ENCODE results near the gene ZBTB6. TPM values are rescaled to one million over a fixed set of nuclear protein-coding genes. Genes with fewer than 3 reads are reported as not detected.

The ZBTB6 gene, protein sequence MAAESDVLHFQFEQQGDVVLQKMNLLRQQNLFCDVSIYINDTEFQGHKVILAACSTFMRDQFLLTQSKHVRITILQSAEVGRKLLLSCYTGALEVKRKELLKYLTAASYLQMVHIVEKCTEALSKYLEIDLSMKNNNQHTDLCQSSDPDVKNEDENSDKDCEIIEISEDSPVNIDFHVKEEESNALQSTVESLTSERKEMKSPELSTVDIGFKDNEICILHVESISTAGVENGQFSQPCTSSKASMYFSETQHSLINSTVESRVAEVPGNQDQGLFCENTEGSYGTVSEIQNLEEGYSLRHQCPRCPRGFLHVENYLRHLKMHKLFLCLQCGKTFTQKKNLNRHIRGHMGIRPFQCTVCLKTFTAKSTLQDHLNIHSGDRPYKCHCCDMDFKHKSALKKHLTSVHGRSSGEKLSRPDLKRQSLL
- total RNA-seq: 10.1 and 10.9 TPM in 2 replicates

DNA sequence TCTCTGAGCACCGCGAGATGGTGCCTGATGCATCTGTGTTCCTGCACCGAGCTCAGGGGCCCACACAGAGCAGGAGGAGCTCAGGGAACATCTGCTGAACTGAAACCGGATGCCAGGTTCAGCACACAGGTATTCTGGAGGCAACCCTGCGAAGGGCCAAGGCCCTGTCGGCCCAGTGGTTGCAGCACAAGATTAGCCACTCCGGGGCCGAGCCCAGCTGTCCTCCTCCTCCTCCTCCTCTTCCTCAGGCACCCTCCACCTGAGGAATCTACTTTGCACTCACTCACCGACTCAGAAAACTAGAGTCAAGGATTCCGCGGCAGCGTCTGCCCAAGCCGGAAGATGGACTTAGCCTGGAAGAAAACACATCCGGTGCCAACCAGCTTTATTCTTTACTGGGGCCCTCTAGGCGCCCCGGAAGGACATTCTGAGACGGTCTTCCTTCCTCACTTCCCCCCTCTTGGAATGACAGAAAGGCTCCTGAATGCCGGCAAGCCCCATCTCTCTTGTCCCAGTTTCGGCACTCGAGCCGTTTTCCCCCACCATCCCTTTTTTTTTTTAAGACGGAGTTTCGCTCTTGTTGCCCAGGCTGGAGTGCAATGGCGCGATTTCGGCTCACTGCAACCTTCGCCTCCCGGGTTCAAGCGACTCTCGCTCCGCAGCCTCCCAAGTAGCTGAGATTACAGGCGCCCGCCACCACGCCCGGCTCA, at the start of gene ZBTB6:
ZBTB6 (minus strand) TSS at position 360 of the 710 bp plus-strand sequence. CDS start 1,251 bp downstream, outside the sequence.
- intact Hi-C loops (cut with micrococcal nuclease): loop anchor here (1.0 to 5.0 kb wide), 3 partner anchors 8 to 354 kb away; partner anchors contain the start of genes RC3H2, STRBP and ZBTB26
- H3K27me3 Mint-ChIP-seq (ENCODE audit: low read depth): no peaks in the 10 kb centered on the region

DNA sequence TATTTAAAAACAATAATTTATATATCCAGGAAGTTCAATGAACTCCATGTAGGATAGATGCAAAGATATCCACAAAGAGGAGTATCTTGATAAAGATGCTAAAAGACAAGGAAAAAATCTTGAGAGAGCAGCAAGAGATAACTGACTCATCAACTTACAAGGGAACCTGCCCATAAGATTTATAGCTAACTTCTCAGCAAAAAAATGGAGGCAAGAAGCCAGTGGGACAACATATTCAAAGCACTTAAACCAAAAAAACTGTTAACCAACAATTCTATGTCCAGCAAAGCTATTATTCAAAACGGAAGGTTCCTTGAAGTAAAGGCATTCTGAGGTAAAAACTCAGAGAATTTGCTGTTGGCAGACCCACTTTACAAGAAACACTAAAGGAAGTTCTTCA, 48.0 kb upstream of the ZBTB6 start:
- H3K27ac Mint-ChIP-seq: no peak overlapping the region
- no peaks in the 10 kb centered on the region for H3K27me3 Mint-ChIP-seq (ENCODE audit: low read depth)
- peaks cover 26% of the 10 kb centered on the region for H3K36me3 Mint-ChIP-seq (ENCODE audit: low read depth)
- no peak overlapping the region for H3K4me3 Mint-ChIP-seq (ENCODE audit: low read depth)
- intact Hi-C loops (cut with micrococcal nuclease): no loop called here
- H3K9me3 Mint-ChIP-seq: no peaks in the 10 kb centered on the region
- DNase-seq (ENCODE audit: low spot score): no peak
- no peaks in the 10 kb centered on the region for H3K4me1 Mint-ChIP-seq (ENCODE audit: low read depth)

More for the DNA sequence above, at the start of gene ZBTB6:
- peak within 1 kb of the TSS; percentile 95 for H3K27ac Mint-ChIP-seq
- DNase-seq (ENCODE audit: low spot score): peak; percentile 62
- peak within 1 kb of the TSS; percentile 93 for H3K4me3 Mint-ChIP-seq (ENCODE audit: low read depth)
- peaks cover 43% of the 10 kb centered on the region for H3K36me3 Mint-ChIP-seq (ENCODE audit: low read depth)
- no peaks in the 10 kb centered on the region for H3K9me3 Mint-ChIP-seq
- peaks cover 24% of the 10 kb centered on the region for H3K4me1 Mint-ChIP-seq (ENCODE audit: low read depth)

DNA sequence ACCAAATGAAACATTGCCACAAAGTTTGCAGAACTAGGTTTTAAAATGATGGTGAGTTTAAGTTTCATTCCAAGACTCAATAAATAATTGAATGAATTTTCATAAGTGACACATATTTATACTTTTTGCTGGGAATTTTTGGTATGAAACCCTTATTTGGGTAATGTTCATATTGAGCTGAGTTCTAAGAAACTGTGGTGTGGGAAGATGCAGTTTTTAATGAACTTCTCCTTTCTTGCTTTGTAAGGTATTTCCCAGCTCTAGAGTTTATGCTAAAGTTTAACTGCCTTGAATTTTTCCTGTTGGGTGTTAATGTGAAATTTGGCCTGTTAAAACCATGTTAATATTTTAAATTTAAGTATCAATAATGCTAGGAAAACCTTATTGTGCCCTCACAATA, 42.8 kb upstream of the ZBTB6 start:
- no peak overlapping the region for H3K4me3 Mint-ChIP-seq (ENCODE audit: low read depth)
- peaks cover 5% of the 10 kb centered on the region for H3K4me1 Mint-ChIP-seq (ENCODE audit: low read depth)
- no peak overlapping the region for H3K27ac Mint-ChIP-seq
- H3K36me3 Mint-ChIP-seq (ENCODE audit: low read depth): peaks cover 25% of the 10 kb centered on the region
- no peaks in the 10 kb centered on the region for H3K9me3 Mint-ChIP-seq
- no peak for DNase-seq (ENCODE audit: low spot score)
- intact Hi-C loops (cut with micrococcal nuclease): no loop called here
- H3K27me3 Mint-ChIP-seq (ENCODE audit: low read depth): no peaks in the 10 kb centered on the region

GRCh38 chr9:122954253-122954691, 41.1 kb upstream of the ZBTB6 start:
- no peak overlapping the region for H3K27ac Mint-ChIP-seq
- intact Hi-C loops (cut with micrococcal nuclease): no loop called here
- no peak for DNase-seq (ENCODE audit: low spot score)
- H3K4me1 Mint-ChIP-seq (ENCODE audit: low read depth): peaks cover 5% of the 10 kb centered on the region
- no peaks in the 10 kb centered on the region for H3K9me3 Mint-ChIP-seq
- H3K27me3 Mint-ChIP-seq (ENCODE audit: low read depth): no peaks in the 10 kb centered on the region
- peaks cover 17% of the 10 kb centered on the region for H3K36me3 Mint-ChIP-seq (ENCODE audit: low read depth)
- no peak overlapping the region for H3K4me3 Mint-ChIP-seq (ENCODE audit: low read depth)

GRCh38 chr9:122951056-122951455, 37.9 kb upstream of the ZBTB6 start:
- intact Hi-C loops (cut with micrococcal nuclease): no loop called here
- no peak overlapping the region for H3K4me3 Mint-ChIP-seq (ENCODE audit: low read depth)
- H3K36me3 Mint-ChIP-seq (ENCODE audit: low read depth): peaks cover 8% of the 10 kb centered on the region
- H3K4me1 Mint-ChIP-seq (ENCODE audit: low read depth): peaks cover 25% of the 10 kb centered on the region
- no peaks in the 10 kb centered on the region for H3K9me3 Mint-ChIP-seq
- DNase-seq (ENCODE audit: low spot score): no peak
- no peaks in the 10 kb centered on the region for H3K27me3 Mint-ChIP-seq (ENCODE audit: low read depth)
- H3K27ac Mint-ChIP-seq: no peak overlapping the region

DNA sequence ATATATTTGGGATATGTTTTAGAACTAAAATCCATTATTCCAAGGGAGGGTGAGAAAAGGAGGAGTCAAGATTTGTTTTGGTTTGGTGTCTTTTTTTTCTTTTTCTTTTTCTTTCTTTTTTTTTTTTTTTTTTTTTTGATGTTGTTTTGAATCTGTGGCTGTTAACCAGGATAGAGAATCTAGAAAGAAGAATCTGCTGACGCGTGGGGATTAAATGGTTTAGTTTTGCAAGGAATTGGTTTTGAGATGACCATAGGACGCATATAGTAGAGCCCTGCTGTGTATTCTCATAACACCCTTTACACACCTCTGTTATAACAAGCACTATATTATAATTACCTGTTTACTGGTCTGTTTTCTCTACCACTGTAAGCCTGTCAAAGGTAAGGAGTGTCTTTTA, 37.1 kb upstream of the ZBTB6 start:
- H3K36me3 Mint-ChIP-seq (ENCODE audit: low read depth): peaks cover 8% of the 10 kb centered on the region
- no peak for DNase-seq (ENCODE audit: low spot score)
- H3K27me3 Mint-ChIP-seq (ENCODE audit: low read depth): no peaks in the 10 kb centered on the region
- peaks cover 33% of the 10 kb centered on the region for H3K4me1 Mint-ChIP-seq (ENCODE audit: low read depth)
- H3K9me3 Mint-ChIP-seq: no peaks in the 10 kb centered on the region
- no peak overlapping the region for H3K27ac Mint-ChIP-seq
- H3K4me3 Mint-ChIP-seq (ENCODE audit: low read depth): no peak overlapping the region
- intact Hi-C loops (cut with micrococcal nuclease): no loop called here

DNA sequence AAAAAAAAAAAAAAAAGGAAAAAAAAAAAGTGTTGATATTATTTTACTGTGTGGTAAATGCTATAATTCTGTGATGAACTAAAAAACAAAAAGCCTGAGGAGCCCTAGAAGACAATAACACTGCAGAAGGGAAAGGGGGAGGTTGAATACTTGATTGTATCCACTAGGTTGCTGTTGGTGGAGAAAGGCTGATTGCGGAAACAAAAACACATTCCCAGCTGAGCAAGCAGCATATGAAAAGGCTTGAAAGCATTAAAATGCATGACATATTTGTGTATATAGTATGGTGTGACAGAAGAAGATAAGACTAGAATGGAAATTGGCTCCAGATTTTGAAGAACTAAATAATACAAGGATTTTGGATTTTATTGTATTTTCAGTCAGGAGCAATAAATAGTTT, 36.6 kb upstream of the ZBTB6 start:
- Mint-ChIP-seq H3K27me3 (ENCODE audit: low read depth) (no peaks in the 10 kb centered on the region), H3K27ac (no peak overlapping the region), H3K4me1 (ENCODE audit: low read depth) (peaks cover 35% of the 10 kb centered on the region), H3K36me3 (ENCODE audit: low read depth) (peaks cover 8% of the 10 kb centered on the region), H3K4me3 (ENCODE audit: low read depth) (no peak overlapping the region), H3K9me3 (no peaks in the 10 kb centered on the region)
- DNase-seq (ENCODE audit: low spot score): no peak
- intact Hi-C loops (cut with micrococcal nuclease): no loop called here

GRCh38 chr9:122948313-122948712, 35.2 kb upstream of the ZBTB6 start:
- H3K4me1 Mint-ChIP-seq (ENCODE audit: low read depth): peaks cover 33% of the 10 kb centered on the region
- H3K27me3 Mint-ChIP-seq (ENCODE audit: low read depth): no peaks in the 10 kb centered on the region
- intact Hi-C loops (cut with micrococcal nuclease): no loop called here
- H3K9me3 Mint-ChIP-seq: no peaks in the 10 kb centered on the region
- peaks cover 8% of the 10 kb centered on the region for H3K36me3 Mint-ChIP-seq (ENCODE audit: low read depth)
- no peak overlapping the region for H3K4me3 Mint-ChIP-seq (ENCODE audit: low read depth)
- no peak for DNase-seq (ENCODE audit: low spot score)
- H3K27ac Mint-ChIP-seq: no peak overlapping the region

DNA sequence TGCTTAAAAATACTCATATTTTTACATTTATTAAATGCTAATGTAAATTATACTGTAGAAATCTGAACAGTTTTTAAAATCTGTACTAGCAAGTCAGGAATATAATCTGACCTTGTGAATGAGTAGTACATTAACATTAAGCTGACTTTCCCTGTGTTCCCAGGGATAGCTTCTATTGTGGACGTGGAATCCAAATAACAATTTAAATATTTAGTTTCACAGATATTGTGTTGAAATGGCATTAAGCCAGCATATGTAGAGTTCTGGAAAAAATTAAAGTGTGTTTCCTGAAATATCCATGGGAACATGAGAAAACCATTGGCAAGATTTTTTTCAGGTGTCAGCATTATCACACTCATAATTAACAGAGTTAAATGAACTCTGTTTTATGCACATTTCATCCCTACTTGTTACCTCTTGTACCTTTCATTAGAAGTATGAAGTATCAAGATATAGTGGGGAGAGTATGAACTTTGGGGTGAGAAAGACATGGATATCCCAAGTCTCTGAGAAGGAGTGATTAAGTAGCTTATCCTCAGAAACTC, 33.4 kb upstream of the ZBTB6 start:
- Mint-ChIP-seq H3K4me1 (ENCODE audit: low read depth) (peaks cover 41% of the 10 kb centered on the region), H3K4me3 (ENCODE audit: low read depth) (no peak overlapping the region), H3K9me3 (no peaks in the 10 kb centered on the region), H3K36me3 (ENCODE audit: low read depth) (peaks cover 6% of the 10 kb centered on the region), H3K27me3 (ENCODE audit: low read depth) (no peaks in the 10 kb centered on the region), H3K27ac (no peak overlapping the region)
- intact Hi-C loops (cut with micrococcal nuclease): no loop called here
- DNase-seq (ENCODE audit: low spot score): no peak

GRCh38 chr9:122944960-122945888, 32.1 kb upstream of the ZBTB6 start:
- intact Hi-C loops (cut with micrococcal nuclease): no loop called here
- Mint-ChIP-seq H3K4me3 (ENCODE audit: low read depth) (no peak overlapping the region), H3K4me1 (ENCODE audit: low read depth) (peaks cover 48% of the 10 kb centered on the region), H3K36me3 (ENCODE audit: low read depth) (peaks cover 9% of the 10 kb centered on the region), H3K9me3 (no peaks in the 10 kb centered on the region), H3K27me3 (ENCODE audit: low read depth) (no peaks in the 10 kb centered on the region), H3K27ac (peak overlapping the region; percentile 50)
- DNase-seq (ENCODE audit: low spot score): no peak

DNA sequence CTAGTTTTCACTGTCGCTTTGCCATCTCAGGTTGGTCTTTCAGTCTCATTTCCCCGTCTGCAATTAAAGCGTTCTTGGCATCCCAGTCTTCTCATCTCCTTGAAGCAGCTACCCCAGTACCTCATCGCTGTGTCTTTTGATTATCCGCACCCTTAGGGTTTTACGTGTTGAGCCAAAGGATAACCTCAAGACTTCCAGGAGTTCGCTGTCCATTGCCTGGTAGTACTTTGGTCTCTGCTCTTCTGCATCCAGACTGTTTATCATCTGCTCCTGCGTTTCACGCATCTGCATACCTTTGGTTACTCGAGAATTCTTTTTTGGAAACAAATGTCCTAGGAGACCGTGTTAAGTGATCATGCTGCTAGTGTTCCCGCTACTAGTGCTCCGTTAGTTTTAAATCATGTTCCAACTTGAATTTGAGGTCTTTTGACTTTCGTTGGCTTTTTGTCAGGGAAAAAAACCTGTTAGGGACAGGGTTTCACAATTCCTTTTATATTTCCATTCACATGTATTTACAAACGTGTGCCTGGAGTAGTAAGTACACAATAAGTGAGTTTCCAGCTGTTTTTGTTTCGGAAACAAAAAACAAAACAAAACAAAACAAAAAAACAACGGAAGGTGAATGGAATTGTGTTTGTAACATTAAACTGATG, 28.6 kb upstream of the ZBTB6 start:
- Mint-ChIP-seq H3K27ac (peak overlapping the region; percentile 77), H3K4me1 (ENCODE audit: low read depth) (peaks cover 34% of the 10 kb centered on the region), H3K9me3 (no peaks in the 10 kb centered on the region), H3K27me3 (ENCODE audit: low read depth) (no peaks in the 10 kb centered on the region), H3K36me3 (ENCODE audit: low read depth) (peaks cover 20% of the 10 kb centered on the region), H3K4me3 (ENCODE audit: low read depth) (peak overlapping the region; percentile 91)
- intact Hi-C loops (cut with micrococcal nuclease): loop anchor here (2.0 kb wide), 2 partner anchors 37 to 49 kb away; partner anchors contain the start of gene RC3H2
- no peak for DNase-seq (ENCODE audit: low spot score)
